Ascending aorta (tissue), 2 donors: ENCODE measurements around the gene ST3GAL5. TPM values are rescaled to one million over a fixed set of nuclear protein-coding genes. Genes with fewer than 3 reads are reported as not detected.

Source experiments
- DNase-seq, 2 donors: peaks; one replicate each; pipeline ENCODE4 v3.0.0-alpha.2; 2019; ENCODE audit warnings: low spot score in 2 of 2
- H3K27ac ChIP-seq, 2 donors: fragments of 200-600 bp; sonication (generic); one replicate each; pipeline ENCODE4 v1.5.1; 2016 to 2017; ENCODE audit warnings: mild to moderate bottlenecking in 1 of 2
- H3K27me3 ChIP-seq: fragments of 200-600 bp; sonication (generic); one replicate; pipeline ENCODE4 v1.5.1; 2017
- H3K36me3 ChIP-seq, 2 donors: fragments of 200-600 bp; sonication (generic); one replicate each; pipeline ENCODE4 v1.5.1; 2016
- H3K4me1 ChIP-seq, 2 donors: fragments of 200-600 bp; sonication (generic); one replicate each; pipeline ENCODE4 v1.5.1; 2016 to 2017; ENCODE audit warnings: mild to moderate bottlenecking in 1 of 2
- H3K4me3 ChIP-seq, 2 donors: fragments of 200-600 bp; sonication (generic); one replicate each; pipeline ENCODE4 v1.5.1; 2016 to 2017; ENCODE audit warnings: mild to moderate bottlenecking in 1 of 2
- H3K9me3 ChIP-seq, 2 donors: fragments of 200-600 bp; sonication (generic); one replicate each; pipeline ENCODE4 v1.5.1; 2016
- intact Hi-C: fragments of 100-400 bp; cut with DNase I; formaldehyde crosslinking; loops from one replicate; pipeline ENCODE4 v1.15.1; 2023
- total RNA-seq: library from RNA; depleted of rRNA; stranded (reverse); fragments of >200 nt; gene quantifications from one replicate; pipeline ENCODE4 v1.1.0, GENCODE V29; 2016
- TF ChIP-seq, protein P1 (sequence below), 3 experiments: fragments of 200-600 bp in 2 of 3; fragments of 450-650 bp in 1 of 3; sonication (generic) in 2 of 3; IDR thresholded peaks; one replicate each; pipeline ENCODE4 v1.5.1; 2016 to 2019; ENCODE audit warnings: antibody characterized with exemption in 3 of 3, mild to moderate bottlenecking in 1 of 3, moderate library complexity in 1 of 3

ST3GAL5 gene
- total RNA-seq, 1 donor from 2014 or later: 21.0 TPM

DNA sequence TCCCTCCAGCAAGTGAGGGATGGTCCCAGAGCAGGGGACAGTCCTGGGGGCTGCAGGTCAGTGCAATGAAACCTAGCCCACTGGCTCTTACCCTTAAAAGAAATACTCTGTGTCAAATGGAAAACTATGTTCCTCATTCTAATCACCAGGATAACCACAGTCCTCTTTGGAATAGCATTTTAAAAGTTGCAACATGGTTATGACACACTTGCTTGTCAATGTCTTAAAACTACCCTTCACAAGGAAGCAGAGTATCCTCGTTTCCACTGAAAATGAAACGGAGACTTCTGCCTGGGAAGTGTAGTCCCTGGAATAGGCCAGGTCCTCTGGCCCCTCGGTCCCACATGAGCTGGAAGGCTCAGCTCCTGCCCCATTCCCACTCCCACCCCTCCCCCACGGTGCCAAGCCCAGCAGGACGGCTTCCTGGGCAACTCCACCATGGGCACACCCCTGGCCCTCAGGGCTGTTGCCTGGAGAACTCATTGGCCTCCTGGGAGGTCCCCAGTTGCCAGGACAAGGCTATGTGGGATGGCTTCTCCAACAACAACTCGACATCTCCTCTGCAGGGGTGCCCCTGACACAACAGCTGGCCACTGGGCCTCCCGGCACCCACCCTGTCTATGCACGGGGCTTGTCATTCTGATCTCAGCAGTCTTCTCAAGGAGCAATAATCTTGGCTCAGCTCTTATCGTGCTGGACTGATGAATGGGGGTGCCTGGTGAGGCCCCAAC is 38.3 kb upstream of the ST3GAL5 start:
- no peak overlapping the region for H3K4me3 ChIP-seq
- intact Hi-C loops: no loop called here
- no peaks in the 10 kb centered on the region for H3K36me3 ChIP-seq
- H3K4me1 ChIP-seq: no peaks in the 10 kb centered on the region
- H3K27ac ChIP-seq: no peak overlapping the region
- no peak for DNase-seq
- no peaks in the 10 kb centered on the region for H3K27me3 ChIP-seq
- no peaks in the 10 kb centered on the region for H3K9me3 ChIP-seq
- TF ChIP-seq, protein P1, sequence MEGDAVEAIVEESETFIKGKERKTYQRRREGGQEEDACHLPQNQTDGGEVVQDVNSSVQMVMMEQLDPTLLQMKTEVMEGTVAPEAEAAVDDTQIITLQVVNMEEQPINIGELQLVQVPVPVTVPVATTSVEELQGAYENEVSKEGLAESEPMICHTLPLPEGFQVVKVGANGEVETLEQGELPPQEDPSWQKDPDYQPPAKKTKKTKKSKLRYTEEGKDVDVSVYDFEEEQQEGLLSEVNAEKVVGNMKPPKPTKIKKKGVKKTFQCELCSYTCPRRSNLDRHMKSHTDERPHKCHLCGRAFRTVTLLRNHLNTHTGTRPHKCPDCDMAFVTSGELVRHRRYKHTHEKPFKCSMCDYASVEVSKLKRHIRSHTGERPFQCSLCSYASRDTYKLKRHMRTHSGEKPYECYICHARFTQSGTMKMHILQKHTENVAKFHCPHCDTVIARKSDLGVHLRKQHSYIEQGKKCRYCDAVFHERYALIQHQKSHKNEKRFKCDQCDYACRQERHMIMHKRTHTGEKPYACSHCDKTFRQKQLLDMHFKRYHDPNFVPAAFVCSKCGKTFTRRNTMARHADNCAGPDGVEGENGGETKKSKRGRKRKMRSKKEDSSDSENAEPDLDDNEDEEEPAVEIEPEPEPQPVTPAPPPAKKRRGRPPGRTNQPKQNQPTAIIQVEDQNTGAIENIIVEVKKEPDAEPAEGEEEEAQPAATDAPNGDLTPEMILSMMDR (IDR thresholded peaks at IDR 0.05): no peak

GRCh38 chr2:85926526-85926925 is 37.7 kb upstream of the ST3GAL5 start:
- Histone ChIP-seq H3K36me3 (no peaks in the 10 kb centered on the region), H3K27ac (no peak overlapping the region), H3K9me3 (no peaks in the 10 kb centered on the region), H3K27me3 (no peaks in the 10 kb centered on the region), H3K4me3 (no peak overlapping the region), H3K4me1 (no peaks in the 10 kb centered on the region)
- intact Hi-C loops: no loop called here
- TF ChIP-seq, protein P1 (IDR thresholded peaks at IDR 0.05): no peak
- DNase-seq: no peak

GRCh38 chr2:85925216-85925671 is 36.5 kb upstream of the ST3GAL5 start:
- Histone ChIP-seq H3K27ac (no peak overlapping the region), H3K9me3 (no peaks in the 10 kb centered on the region), H3K4me3 (no peak overlapping the region), H3K36me3 (no peaks in the 10 kb centered on the region), H3K27me3 (no peaks in the 10 kb centered on the region), H3K4me1 (peaks cover 0 to 2% of the 10 kb centered on the region in 2 donors)
- no peak for DNase-seq
- intact Hi-C loops: no loop called here
- TF ChIP-seq, protein P1 (IDR thresholded peaks at IDR 0.05): no peak

DNA sequence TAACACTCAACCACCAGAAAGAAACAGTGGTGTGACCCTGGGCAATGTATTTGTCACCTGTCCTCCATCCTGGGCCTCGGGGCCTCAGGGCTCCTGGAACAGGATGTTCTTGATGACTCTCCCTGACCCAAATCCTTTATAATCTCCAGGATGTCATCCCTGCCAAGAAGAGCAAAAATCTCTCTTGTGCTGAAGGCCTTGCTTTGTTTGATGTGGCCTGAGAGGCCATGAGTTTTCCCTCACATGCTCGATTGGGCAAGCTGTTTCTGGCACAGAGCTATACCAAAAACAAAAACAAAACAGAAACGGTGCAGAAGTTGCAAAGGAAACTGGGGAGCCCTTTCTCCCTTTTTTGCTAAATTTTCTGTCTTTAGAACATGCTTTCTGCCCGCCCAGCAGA is 35.7 kb upstream of the ST3GAL5 start:
- no peak for DNase-seq
- Histone ChIP-seq H3K27me3 (no peaks in the 10 kb centered on the region), H3K27ac (peak overlapping the region in 1 of 2 donors; percentile 23), H3K4me1 (peaks cover 0 to 2% of the 10 kb centered on the region in 2 donors), H3K9me3 (no peaks in the 10 kb centered on the region), H3K36me3 (no peaks in the 10 kb centered on the region), H3K4me3 (no peak overlapping the region)
- TF ChIP-seq, protein P1 (IDR thresholded peaks at IDR 0.05): no peak
- intact Hi-C loops: no loop called here

DNA sequence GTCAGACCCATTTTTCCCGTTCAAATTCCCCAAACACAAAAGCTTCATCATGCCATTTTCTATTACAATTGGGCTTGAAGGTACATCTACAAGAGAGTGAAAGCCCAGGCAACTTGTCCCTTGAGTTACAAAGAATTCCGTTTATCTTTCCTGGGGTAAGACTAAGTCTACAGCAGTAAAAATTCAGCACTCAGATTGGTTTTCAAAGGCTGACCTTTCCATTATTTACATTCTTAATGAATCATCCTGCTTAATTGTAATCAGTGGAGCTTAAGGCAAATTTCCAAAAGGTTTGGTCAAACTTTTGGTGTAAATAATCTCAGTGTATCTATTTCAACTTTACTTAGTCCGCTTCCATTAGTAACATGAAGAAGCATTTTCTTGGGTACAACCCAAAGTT is 33.4 kb upstream of the ST3GAL5 start:
- Histone ChIP-seq H3K4me3 (no peak overlapping the region), H3K27me3 (no peaks in the 10 kb centered on the region), H3K9me3 (no peaks in the 10 kb centered on the region), H3K27ac (no peak overlapping the region), H3K36me3 (no peaks in the 10 kb centered on the region), H3K4me1 (peaks cover 0 to 2% of the 10 kb centered on the region in 2 donors)
- DNase-seq: no peak
- TF ChIP-seq, protein P1 (IDR thresholded peaks at IDR 0.05): no peak
- intact Hi-C loops: no loop called here
